ENCODE data around the gene GPER1. TPM values are rescaled to one million over a fixed set of nuclear protein-coding genes. Genes with fewer than 3 reads are reported as not detected.

GPER1 gene
- total and polyA plus RNA-seq, 2 experiments from 2014 or later, result 0.89 TPM; not detected in 1

GRCh38 chr7:1076184-1077072, 11.5 kb upstream of the GPER1 start:
- H3K27me3 ChIP-seq (ENCODE audit: insufficient read depth), result no peaks in the 10 kb centered on the region
- no peak overlapping the region for H2AFZ ChIP-seq
- H3K79me2 ChIP-seq (replicated peaks; ENCODE audit: insufficient read depth), result peaks cover 15% of the 10 kb centered on the region; the same call in 1 of the 2 replicates
- no peak overlapping the region; the same call in 1 of the 2 replicates for H3K27ac ChIP-seq (ENCODE audit: low read depth)
- no peak overlapping the region for H3K4me3 ChIP-seq
- peaks cover 5% of the 10 kb centered on the region for H3K4me1 Mint-ChIP-seq
- H3K9me3 Mint-ChIP-seq, result peaks cover 1% of the 10 kb centered on the region; the same call in 1 of the 3 replicates
- no peaks in the 10 kb centered on the region for H3K4me1 ChIP-seq (ENCODE audit: insufficient read depth)
- no peak for ATAC-seq
- no peak for DNase-seq (ENCODE audit: low spot score)
- no peaks in the 10 kb centered on the region for H3K36me3 ChIP-seq (ENCODE audit: insufficient read depth)
- H3K27ac Mint-ChIP-seq, result no peak overlapping the region
- H3K27me3 Mint-ChIP-seq (ENCODE audit: insufficient read depth, low read depth, poor library complexity), result peaks cover 11% of the 10 kb centered on the region
- no peak overlapping the region for H3K4me2 ChIP-seq
- H3K9me2 ChIP-seq (ENCODE audit: insufficient read depth), result no peaks in the 10 kb centered on the region
- TF ChIP-seq ZNF114 (CRISPR knock-in tag; IDR thresholded peaks at IDR 0.05) (no peak), CREB1 (CRISPR knock-in tag; IDR thresholded peaks at IDR 0.05; ENCODE audit: low read depth) (no peak), NANOG (IDR thresholded peaks at IDR 0.05; ENCODE audit: borderline replicate concordance) (no peak)
- TF ChIP-seq, protein P1, sequence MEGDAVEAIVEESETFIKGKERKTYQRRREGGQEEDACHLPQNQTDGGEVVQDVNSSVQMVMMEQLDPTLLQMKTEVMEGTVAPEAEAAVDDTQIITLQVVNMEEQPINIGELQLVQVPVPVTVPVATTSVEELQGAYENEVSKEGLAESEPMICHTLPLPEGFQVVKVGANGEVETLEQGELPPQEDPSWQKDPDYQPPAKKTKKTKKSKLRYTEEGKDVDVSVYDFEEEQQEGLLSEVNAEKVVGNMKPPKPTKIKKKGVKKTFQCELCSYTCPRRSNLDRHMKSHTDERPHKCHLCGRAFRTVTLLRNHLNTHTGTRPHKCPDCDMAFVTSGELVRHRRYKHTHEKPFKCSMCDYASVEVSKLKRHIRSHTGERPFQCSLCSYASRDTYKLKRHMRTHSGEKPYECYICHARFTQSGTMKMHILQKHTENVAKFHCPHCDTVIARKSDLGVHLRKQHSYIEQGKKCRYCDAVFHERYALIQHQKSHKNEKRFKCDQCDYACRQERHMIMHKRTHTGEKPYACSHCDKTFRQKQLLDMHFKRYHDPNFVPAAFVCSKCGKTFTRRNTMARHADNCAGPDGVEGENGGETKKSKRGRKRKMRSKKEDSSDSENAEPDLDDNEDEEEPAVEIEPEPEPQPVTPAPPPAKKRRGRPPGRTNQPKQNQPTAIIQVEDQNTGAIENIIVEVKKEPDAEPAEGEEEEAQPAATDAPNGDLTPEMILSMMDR (conservative IDR thresholded peaks at IDR 0.05; ENCODE audit: low read depth in 2 of 2), result no peak
- peaks cover under 1% of the 10 kb centered on the region; the same call in 2 of the 3 replicates for H3K36me3 Mint-ChIP-seq (ENCODE audit: low read depth)
- no peak overlapping the region for H3K4me3 Mint-ChIP-seq
- H4K20me1 ChIP-seq (replicated peaks; ENCODE audit: insufficient read depth), result no peaks in the 10 kb centered on the region; the same call in 1 of the 2 replicates
- no peaks in the 10 kb centered on the region for H3F3A ChIP-seq (replicated peaks; ENCODE audit: low read depth)

- Histone ChIP-seq H2AFZ (no peak overlapping the region), H3K4me2 (no peak overlapping the region), H3K79me2 (replicated peaks; ENCODE audit: insufficient read depth) (peaks cover 8% of the 10 kb centered on the region; the same call in 1 of the 2 replicates), H4K20me1 (replicated peaks; ENCODE audit: insufficient read depth) (no peaks in the 10 kb centered on the region; the same call in 1 of the 2 replicates), H3K36me3 (ENCODE audit: insufficient read depth) (no peaks in the 10 kb centered on the region), H3F3A (replicated peaks; ENCODE audit: low read depth) (no peaks in the 10 kb centered on the region), H3K9me2 (ENCODE audit: insufficient read depth) (no peaks in the 10 kb centered on the region), H3K27me3 (ENCODE audit: insufficient read depth) (no peaks in the 10 kb centered on the region), H3K27ac (ENCODE audit: low read depth) (no peak overlapping the region), H3K4me1 (ENCODE audit: insufficient read depth) (no peaks in the 10 kb centered on the region), H3K4me3 (no peak overlapping the region)
- Mint-ChIP-seq H3K4me1 (peaks cover 5% of the 10 kb centered on the region), H3K36me3 (ENCODE audit: low read depth) (no peaks in the 10 kb centered on the region; the same call in 2 of the 3 replicates), H3K27me3 (ENCODE audit: insufficient read depth, low read depth, poor library complexity) (peaks cover 10% of the 10 kb centered on the region), H3K4me3 (no peak overlapping the region), H3K27ac (no peak overlapping the region), H3K9me3 (no peaks in the 10 kb centered on the region)
- ATAC-seq (no peak), DNase-seq (ENCODE audit: low spot score) (no peak)
- TF ChIP-seq JUNB (IDR thresholded peaks at IDR 0.05; ENCODE audit: unreplicated experiment), result no peak
- TF ChIP-seq ZNF462 (CRISPR knock-in tag; IDR thresholded peaks at IDR 0.05), result no peak
- TF ChIP-seq STAT1 (IDR thresholded peaks at IDR 0.05; ENCODE audit: unreplicated experiment), result no peak
- TF ChIP-seq ZNF114 (CRISPR knock-in tag; IDR thresholded peaks at IDR 0.05), result no peak
- TF ChIP-seq, protein P1 (conservative IDR thresholded peaks at IDR 0.05; ENCODE audit: low read depth in 2 of 2), result no peak
- TF ChIP-seq CREB1 (CRISPR knock-in tag; IDR thresholded peaks at IDR 0.05; ENCODE audit: low read depth), result no peak
- no peak for TF ChIP-seq POLR2AphosphoS5 (IDR thresholded peaks at IDR 0.05; ENCODE audit: low read depth)
- TF ChIP-seq NANOG (IDR thresholded peaks at IDR 0.05; ENCODE audit: borderline replicate concordance), result no peak
These were observed 9.4 kb upstream of the GPER1 start for GRCh38 chr7:1078519-1078918.
